ENCODE results near the gene BRS3.
"Not testable (repeated sequence)": the region's sequence is repeated elsewhere in the genome, so short reads cannot be mapped to it uniquely, and the experiment has no call there.

BRS3 gene

GRCh38 chrX:136487647-136488046 lies at the start of gene BRS3:
Gene BRS3, plus strand, starts transcription at chrX:136487947. Its CDS starts 168 bp downstream, at chrX:136488115.
- DNase-seq = no peak

DNA sequence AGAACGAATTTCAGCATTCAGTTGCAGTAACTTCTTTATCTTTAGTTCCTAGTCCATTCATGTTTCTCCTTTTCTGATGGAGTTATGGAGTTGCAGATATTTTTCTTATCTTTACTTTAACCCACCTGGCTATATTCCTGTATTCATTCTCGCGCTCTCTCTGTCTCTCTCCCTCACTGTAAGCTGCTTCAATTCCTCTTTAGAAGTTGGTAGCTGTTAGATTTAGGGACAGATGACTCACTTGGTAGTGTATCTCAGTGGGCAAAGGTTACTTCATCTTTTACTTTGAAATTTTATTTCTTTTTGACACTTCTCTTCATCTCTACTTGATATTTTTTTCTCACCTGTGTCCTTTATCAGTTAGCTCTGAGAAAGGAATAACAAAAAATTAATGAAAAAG lies 49.6 kb upstream of the BRS3 start:
- DNase-seq = no peak

DNA sequence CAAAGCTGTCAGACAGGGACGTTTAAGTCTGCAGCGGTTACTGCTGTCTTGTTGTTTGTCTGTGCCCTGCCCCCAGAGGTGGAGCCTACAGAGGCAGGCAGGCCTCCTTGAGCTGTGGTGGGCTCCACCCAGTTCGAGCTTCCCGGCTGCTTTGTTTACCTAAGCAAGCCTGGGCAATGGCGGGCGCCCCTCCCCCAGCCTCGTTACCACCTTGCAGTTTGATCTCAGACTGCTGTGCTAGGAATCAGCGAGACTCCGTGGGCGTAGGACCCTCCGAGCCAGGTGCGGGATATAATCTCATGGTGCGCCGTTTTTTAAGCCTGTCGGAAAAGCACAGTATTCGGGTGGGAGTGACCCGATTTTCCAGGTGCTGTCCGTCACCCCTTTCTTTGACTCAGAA lies 42.1 kb upstream of the BRS3 start:
- not testable (repeated sequence) for DNase-seq

GRCh38 chrX:136446208-136446607 lies 41.5 kb upstream of the BRS3 start:
- DNase-seq = no peak

DNA sequence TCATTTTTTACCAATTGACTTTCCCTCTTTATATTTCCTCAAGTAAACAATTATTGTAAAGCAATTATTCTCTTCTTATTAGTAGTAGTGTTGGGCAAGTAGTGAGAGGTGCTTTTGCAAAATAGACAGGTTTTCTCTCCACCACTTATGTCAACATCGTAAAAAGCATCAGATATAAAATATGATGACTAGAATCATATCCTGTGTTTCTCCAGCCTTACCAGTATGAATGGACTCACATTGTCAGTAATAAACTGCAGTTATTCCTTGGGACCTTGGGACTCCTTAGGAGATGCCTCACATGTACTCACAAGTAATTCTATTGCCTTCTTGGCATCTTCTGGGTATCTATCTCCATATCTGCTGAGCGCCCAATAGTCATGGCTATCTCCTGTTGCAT lies 40.4 kb upstream of the BRS3 start:
- no peak for DNase-seq

GRCh38 chrX:136447968-136448367 lies 39.8 kb upstream of the BRS3 start:
- no peak for DNase-seq

DNA sequence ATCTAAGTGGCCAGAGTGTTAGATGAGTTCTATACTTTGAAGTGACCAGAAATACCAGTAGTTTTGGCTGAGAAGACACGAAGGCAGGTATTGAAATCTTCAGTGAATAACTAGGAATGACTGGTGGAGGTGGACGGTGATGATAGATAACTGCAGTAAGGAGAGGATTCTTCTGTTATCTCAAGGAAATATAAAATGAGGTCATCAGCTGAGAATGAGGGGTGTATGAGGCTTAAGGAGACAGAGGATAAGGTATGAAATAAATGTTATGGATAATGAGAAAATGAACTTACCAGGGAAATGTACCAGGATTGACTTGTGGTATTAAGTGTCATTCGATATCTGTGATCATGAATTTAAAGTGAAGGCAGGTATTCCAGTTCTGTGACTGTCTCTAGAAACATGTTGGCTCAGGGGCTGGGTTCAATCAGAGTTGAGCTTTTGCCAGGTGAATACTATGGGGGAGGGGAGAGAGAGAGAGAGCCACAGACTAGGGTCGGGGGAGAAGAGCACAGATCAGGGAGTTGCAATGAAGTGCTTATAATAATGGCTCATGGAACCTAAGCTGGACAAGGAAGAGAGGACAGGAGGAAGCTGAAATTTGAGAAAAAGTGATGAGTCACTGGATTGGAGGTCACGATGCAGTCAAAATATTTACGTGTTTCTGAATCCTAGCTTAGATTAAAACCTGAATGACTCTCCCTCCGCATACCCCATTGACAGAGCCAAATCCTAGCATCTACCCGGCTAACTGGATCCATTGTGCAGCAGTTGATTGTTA lies 37.5 kb upstream of the BRS3 start:
- no peak for DNase-seq

GRCh38 chrX:136452614-136453013 lies 35.1 kb upstream of the BRS3 start:
- no peak for DNase-seq

DNA sequence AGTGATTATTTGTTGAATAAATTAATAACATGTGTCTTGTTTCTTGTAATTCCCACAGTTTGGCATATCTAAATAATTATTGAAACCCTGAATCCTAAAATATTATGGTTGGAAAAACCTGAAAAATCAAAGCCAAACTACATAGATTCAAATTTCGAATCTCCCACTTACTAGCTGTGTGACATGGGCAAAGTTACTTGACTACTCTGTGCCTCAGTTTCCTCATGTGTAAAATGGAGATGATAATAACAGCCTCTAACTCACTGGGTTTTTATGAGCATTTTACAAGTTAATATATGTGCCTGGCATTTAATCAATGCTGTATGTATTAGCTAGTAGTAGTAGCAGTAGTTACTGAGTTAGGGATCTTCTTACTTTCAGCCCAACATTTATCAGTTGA lies 34.6 kb upstream of the BRS3 start:
- no peak for DNase-seq

- no peak for DNase-seq
These were observed 34.0 kb upstream of the BRS3 start for GRCh38 chrX:136453771-136454170.

- DNase-seq = no peak
These were observed 31.6 kb upstream of the BRS3 start for GRCh38 chrX:136456133-136456532.

GRCh38 chrX:136457303-136457917 lies 30.3 kb upstream of the BRS3 start:
- DNase-seq = no peak

- DNase-seq = no peak
These were observed 23.2 kb upstream of the BRS3 start for GRCh38 chrX:136464589-136464988.

DNA sequence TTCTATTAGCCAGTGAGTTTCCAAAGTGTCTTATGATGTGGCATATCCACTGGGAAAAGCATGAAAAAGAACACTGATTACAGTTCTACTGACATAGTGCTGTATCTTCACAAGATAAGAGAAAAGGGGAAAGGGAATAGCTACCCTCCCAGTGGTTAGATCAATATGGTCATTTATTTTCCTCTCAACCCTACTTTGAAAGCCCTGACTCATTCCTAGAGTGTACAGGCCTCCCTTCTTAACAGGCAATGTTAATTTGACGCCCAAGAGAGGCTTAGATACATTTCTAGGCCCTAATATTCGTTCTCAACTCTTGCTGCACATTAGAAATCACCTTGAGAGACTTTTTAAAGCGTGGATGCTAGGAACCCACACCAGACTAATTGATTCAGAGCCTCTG lies 20.4 kb upstream of the BRS3 start:
- no peak for DNase-seq

- DNase-seq = no peak
These were observed 19.2 kb upstream of the BRS3 start for GRCh38 chrX:136468391-136469103.

- no peak for DNase-seq
These were observed 14.1 kb upstream of the BRS3 start for GRCh38 chrX:136473663-136474062.

GRCh38 chrX:136475236-136475635 lies 12.5 kb upstream of the BRS3 start:
- DNase-seq = no peak

GRCh38 chrX:136476501-136476900 lies 11.2 kb upstream of the BRS3 start:
- DNase-seq = no peak

DNA sequence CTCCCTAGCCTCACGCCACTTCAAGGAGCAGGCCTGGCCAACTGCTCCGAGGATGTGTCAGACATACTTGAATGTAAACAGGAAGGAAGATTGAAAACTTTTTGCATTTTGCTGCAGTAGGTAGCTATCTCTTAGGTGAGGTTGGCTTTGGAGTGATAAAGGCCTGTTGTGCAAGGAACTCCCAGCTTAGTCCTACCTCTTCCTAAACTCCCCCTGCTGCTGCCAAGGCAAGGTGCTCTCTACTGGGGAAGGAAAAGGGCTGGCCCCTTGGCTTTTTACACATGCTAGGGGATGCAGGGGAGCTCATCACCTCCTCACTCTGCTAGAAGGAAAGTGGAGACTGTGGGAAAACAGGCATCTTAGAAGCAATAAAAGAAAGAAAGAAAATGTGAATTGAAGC lies 10.7 kb upstream of the BRS3 start:
- no peak for DNase-seq

DNA sequence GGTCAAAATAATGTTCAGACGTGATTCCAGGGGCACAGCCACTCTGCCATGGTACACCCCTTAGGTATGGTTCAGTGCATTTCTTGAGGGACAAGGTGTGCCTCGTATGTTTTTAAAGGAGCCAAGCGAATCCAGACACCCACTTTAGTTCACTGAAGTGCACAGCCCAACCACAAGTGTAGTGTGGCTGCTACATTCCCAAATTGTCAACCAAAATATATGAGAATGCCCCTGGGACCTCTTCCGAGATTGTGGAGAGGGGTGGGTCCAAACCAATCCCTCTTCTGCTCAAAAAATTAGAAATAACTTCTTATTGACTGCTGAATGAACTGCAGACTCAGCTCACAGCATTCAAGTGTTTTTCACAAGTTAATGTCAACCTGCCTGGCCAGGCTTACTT lies 7.4 kb upstream of the BRS3 start:
- no peak for DNase-seq

GRCh38 chrX:136488706-136489105 lies 959 bp downstream of the BRS3 start:
- DNase-seq = no peak

DNA sequence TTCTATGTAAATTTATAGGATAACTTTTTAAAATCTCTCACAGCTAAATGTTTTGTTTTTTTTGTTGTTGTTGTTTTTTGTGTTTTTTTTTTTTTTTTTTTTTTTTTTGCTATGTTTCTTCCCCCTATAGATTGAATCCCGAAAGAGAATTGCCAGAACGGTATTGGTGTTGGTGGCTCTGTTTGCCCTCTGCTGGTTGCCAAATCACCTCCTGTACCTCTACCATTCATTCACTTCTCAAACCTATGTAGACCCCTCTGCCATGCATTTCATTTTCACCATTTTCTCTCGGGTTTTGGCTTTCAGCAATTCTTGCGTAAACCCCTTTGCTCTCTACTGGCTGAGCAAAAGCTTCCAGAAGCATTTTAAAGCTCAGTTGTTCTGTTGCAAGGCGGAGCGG lies 4.1 kb downstream of the BRS3 start:
- no peak for DNase-seq

DNA sequence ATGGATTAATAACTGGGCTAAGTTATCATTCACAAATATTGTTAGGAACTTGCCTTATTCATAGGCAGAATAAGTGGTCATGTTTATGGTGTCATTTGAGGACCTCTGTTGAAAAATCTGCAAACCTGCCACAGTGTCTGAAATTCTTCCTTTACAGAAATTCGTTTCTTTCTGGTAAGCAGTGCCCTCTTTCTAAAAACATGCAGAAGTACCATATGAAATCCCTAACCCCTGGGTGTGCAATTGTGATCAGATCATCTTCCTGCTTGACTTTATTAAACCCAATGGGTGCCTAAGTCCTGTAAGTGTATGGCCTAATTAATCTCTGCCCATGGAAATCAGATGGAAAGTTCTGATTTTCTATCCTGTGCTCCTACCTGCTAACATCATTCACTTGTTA lies 5.3 kb downstream of the BRS3 start:
- DNase-seq = no peak

DNA sequence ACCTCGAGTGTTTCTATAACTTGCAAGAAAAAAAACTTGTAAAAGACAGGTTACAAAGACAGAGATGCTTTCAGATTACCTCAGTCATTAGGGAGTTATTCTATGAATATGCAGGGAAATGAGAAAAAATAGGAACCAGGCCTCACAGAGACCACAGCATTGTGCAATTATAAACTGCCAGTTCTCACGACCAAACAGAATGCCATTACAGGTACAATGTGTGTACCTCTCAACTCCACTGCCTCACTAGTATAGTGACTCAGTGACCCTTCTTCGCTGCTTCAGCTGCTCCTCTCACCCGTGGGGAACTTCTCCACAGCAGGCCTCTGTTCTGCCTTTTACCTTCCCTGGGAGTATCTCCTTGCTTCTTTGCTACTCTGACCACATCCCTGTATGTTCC lies 7.3 kb downstream of the BRS3 start:
- DNase-seq = no peak

Measured in islet precursor cell (in vitro differentiated cells).